AG09319 (cell line): ENCODE results near the gene ATP5PF.

Source experiments
- DNase-seq: peaks from one replicate; pipeline ENCODE4 v3.0.0-alpha.2; 2010; ENCODE audit warnings: low read depth; ENCODE audit errors: extremely low read depth
- CTCF ChIP-seq: IDR thresholded peaks from 2 replicates; pipeline ENCODE4 v1.5.1; 2011; ENCODE audit warnings: low read depth, mild to moderate bottlenecking, inconsistent platforms, low read length, moderate library complexity

ATP5PF gene

GRCh38 chr21:25691976-25692375 lies 42.7 kb downstream of the ATP5PF start:
- no peak for DNase-seq
- no peak for TF ChIP-seq CTCF

GRCh38 chr21:25689226-25689625 lies 45.5 kb downstream of the ATP5PF start:
- no peak for DNase-seq

DNA sequence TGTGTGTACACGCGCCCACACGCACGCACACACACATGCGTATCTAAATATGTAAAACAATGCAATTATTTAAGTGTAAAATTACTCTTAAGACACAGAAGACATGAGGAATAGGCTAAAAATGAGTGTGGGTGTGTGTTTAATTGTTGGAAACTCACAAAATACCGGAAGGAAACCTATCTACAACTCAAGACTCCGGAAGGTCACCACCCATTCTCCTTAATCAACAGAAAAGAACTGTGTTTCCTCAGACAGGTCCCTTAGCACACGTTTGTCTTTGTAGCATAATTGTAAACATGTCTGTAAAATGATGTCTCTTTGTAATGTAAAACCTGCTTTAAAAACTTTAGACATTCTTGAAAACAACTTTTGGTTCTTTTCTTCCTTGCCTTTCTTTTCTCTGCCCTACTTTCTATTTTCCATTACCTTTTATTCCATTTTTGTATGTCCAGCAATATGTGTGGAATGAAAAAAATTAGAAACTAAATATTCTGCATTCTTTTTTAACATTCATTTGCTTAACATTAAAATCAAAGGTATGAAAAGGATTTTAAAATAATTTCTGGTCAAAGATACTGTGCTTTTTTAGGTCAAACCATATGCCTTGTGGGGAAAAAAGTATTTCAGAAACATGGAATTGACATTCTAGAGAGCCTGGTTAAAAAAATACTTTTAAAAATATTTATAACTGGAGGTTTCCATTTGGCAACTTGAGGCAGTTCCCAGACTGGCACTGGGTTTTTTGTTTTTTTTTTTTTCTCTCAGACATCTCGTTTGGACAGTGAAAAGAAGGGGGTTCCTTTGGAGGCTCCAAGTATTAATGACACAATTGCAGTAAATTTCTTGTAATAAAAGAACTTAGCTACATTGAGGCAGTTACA lies 46.2 kb downstream of the ATP5PF start:
- no peak for TF ChIP-seq CTCF
- DNase-seq, result no peak

More at GRCh38 chr21:25689226-25689625, 45.5 kb downstream of the ATP5PF start:
- TF ChIP-seq CTCF, result no peak

- TF ChIP-seq CTCF, result no peak
Measured at GRCh38 chr21:25687787-25688186, 46.9 kb downstream of the ATP5PF start.

DNA sequence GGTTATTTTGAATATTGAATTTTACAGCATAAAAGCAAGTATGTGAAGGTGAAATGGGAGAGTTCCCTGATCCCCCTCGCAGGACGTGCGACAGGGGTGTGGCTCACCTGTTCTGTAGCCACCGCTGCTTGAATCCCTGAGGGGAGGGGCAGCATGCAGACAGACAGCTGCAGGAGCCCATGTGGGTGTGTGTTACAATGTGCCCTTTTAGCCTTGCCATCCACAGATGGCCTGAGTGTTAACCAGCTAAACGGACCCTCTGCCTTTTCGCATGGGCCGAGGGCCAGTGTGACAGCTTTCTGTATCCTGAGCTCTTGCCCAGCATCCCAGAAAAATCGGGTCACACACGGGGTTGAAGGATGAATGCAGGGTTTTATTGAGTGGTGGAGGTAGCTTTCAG lies 52.3 kb downstream of the ATP5PF start:
- no peak for TF ChIP-seq CTCF
- DNase-seq, result no peak

More at GRCh38 chr21:25687787-25688186, 46.9 kb downstream of the ATP5PF start:
- DNase-seq, result no peak

GRCh38 chr21:25676451-25676850 lies 58.3 kb downstream of the ATP5PF start:
- TF ChIP-seq CTCF, result no peak
- no peak for DNase-seq
